Neural progenitor cell (in vitro differentiated cells): ENCODE data around the gene DIDO1. TPM values are rescaled to one million over a fixed set of nuclear protein-coding genes. Genes with fewer than 3 reads are reported as not detected.

Experiments
- DNase-seq: peaks from one replicate; pipeline ENCODE4 v3.0.0-alpha.2; 2016; ENCODE audit warnings: low spot score
- H2AFZ ChIP-seq: fragments of 200-600 bp; sonication (generic); replicated peaks from 2 replicates; pipeline ENCODE4 v1.6.1; 2016; ENCODE audit warnings: antibody characterized with exemption
- H3F3A ChIP-seq: fragments of 200-600 bp; sonication (generic); 2 replicates; pipeline ENCODE4 v1.6.1; 2016; ENCODE audit warnings: antibody characterized with exemption, low read depth
- H3K27ac ChIP-seq: fragments of 200-600 bp; sonication (generic); 2 replicates; pipeline ENCODE4 v1.5.1; 2016; ENCODE audit warnings: mild to moderate bottlenecking
- H3K27me3 ChIP-seq: fragments of 200-600 bp; sonication (generic); 2 replicates; pipeline ENCODE4 v1.6.1; 2016; ENCODE audit warnings: mild to moderate bottlenecking, moderate library complexity
- H3K36me3 ChIP-seq: fragments of 200-600 bp; sonication (generic); 2 replicates; pipeline ENCODE4 v1.5.1; 2016
- H3K4me1 ChIP-seq: fragments of 200-600 bp; sonication (generic); 2 replicates; pipeline ENCODE4 v1.6.1; 2016; ENCODE audit warnings: mixed run types
- H3K4me2 ChIP-seq: fragments of 200-600 bp; sonication (generic); 2 replicates; pipeline ENCODE4 v1.6.1; 2016
- H3K4me3 ChIP-seq: fragments of 200-600 bp; sonication (generic); 2 replicates; pipeline ENCODE4 v1.5.1; 2016
- H3K79me2 ChIP-seq: fragments of 200-600 bp; sonication (generic); 2 replicates; pipeline ENCODE4 v1.6.1; 2016; ENCODE audit warnings: low read depth
- H3K9ac ChIP-seq: fragments of 200-600 bp; sonication (generic); 2 replicates; pipeline ENCODE4 v1.6.1; 2016
- H3K9me3 ChIP-seq: fragments of 200-600 bp; sonication (generic); 2 replicates; pipeline ENCODE4 v1.5.1; 2016; ENCODE audit warnings: low read depth
- H4K20me1 ChIP-seq: fragments of 200-600 bp; sonication (generic); 2 replicates; pipeline ENCODE4 v1.6.1; 2016; ENCODE audit warnings: low read depth
- H3K27ac Mint-ChIP-seq: 3 replicates; pipeline ENCODE4 v1.8.0; 2021; ENCODE audit warnings: mixed read lengths
- H3K27me3 Mint-ChIP-seq: 2 replicates; pipeline ENCODE4 v1.8.0; 2022; ENCODE audit warnings: low read depth, mild to moderate bottlenecking, inconsistent platforms, moderate library complexity, mixed read lengths; ENCODE audit not compliant: insufficient read depth
- H3K36me3 Mint-ChIP-seq: 3 replicates; pipeline ENCODE4 v1.8.0; 2021; ENCODE audit warnings: mixed read lengths
- H3K4me1 Mint-ChIP-seq: 3 replicates; pipeline ENCODE4 v1.8.0; 2021; ENCODE audit warnings: mixed read lengths
- H3K4me3 Mint-ChIP-seq: 3 replicates; pipeline ENCODE4 v1.8.0; 2021; ENCODE audit warnings: mild to moderate bottlenecking, moderate library complexity, mixed read lengths
- H3K9me3 Mint-ChIP-seq: 3 replicates; pipeline ENCODE4 v1.8.0; 2020; ENCODE audit warnings: mixed read lengths
- CTCF ChIP-seq: fragments of 200-600 bp; sonication (generic); IDR thresholded peaks from 2 replicates; pipeline ENCODE4 v1.5.1; 2017; ENCODE audit warnings: antibody characterized with exemption, mild to moderate bottlenecking
- EZH2 ChIP-seq: fragments of 200-600 bp; sonication (generic); IDR thresholded peaks from 2 replicates; pipeline ENCODE4 v1.6.1; 2017; ENCODE audit warnings: antibody characterized with exemption, mild to moderate bottlenecking, moderate library complexity
- EZH2phosphoT487 ChIP-seq: fragments of 200-600 bp; sonication (generic); IDR thresholded peaks from 2 replicates; pipeline ENCODE4 v1.6.1; 2017; ENCODE audit warnings: antibody characterized with exemption
- total RNA-seq: library from RNA; depleted of rRNA; stranded (reverse); fragments of >200 nt; gene quantifications from 2 replicates; pipeline ENCODE4 v1.2.3, GENCODE V29; 2015; ENCODE audit warnings: low replicate concordance

DIDO1 gene
- total RNA-seq, 1 donor from 2014 or later, result 64.5 TPM

GRCh38 chr20:62873280-62873679 lies 53.0 kb downstream of the DIDO1 start:
- Histone ChIP-seq H4K20me1 (no peaks in the 10 kb centered on the region), H3K27ac (no peak overlapping the region), H3K79me2 (no peaks in the 10 kb centered on the region), H3K4me1 (peaks cover 6% of the 10 kb centered on the region), H3K9ac (no peak overlapping the region), H3K4me2 (no peak overlapping the region), H3K36me3 (no peaks in the 10 kb centered on the region), H3K4me3 (no peak overlapping the region), H3K9me3 (no peaks in the 10 kb centered on the region), H3K27me3 (no peaks in the 10 kb centered on the region), H3F3A (peaks cover 34% of the 10 kb centered on the region), H2AFZ (no peak overlapping the region)
- Mint-ChIP-seq H3K4me1 (peaks cover 22% of the 10 kb centered on the region), H3K9me3 (peaks cover 14% of the 10 kb centered on the region), H3K4me3 (no peak overlapping the region), H3K36me3 (no peaks in the 10 kb centered on the region), H3K27ac (no peak overlapping the region), H3K27me3 (peaks cover 13% of the 10 kb centered on the region)
- no peak for DNase-seq
- TF ChIP-seq EZH2phosphoT487, result no peak
- no peak for TF ChIP-seq EZH2
- TF ChIP-seq CTCF, result no peak

GRCh38 chr20:62872862-62873261 lies 53.4 kb downstream of the DIDO1 start:
- TF ChIP-seq CTCF (no peak), EZH2phosphoT487 (no peak)
- peaks cover 31% of the 10 kb centered on the region for H3F3A ChIP-seq
- Mint-ChIP-seq H3K9me3 (peaks cover 14% of the 10 kb centered on the region), H3K4me1 (peaks cover 22% of the 10 kb centered on the region), H3K36me3 (no peaks in the 10 kb centered on the region), H3K27me3 (peaks cover 13% of the 10 kb centered on the region), H3K27ac (no peak overlapping the region), H3K4me3 (no peak overlapping the region)
- H3K79me2 ChIP-seq, result no peaks in the 10 kb centered on the region
- no peaks in the 10 kb centered on the region for H4K20me1 ChIP-seq
- no peaks in the 10 kb centered on the region for H3K9me3 ChIP-seq
- H3K4me3 ChIP-seq, result no peak overlapping the region
- H3K4me1 ChIP-seq, result peaks cover 5% of the 10 kb centered on the region
- no peak overlapping the region for H2AFZ ChIP-seq
- no peak overlapping the region for H3K9ac ChIP-seq
- H3K4me2 ChIP-seq, result no peak overlapping the region
- DNase-seq, result no peak
- no peaks in the 10 kb centered on the region for H3K27me3 ChIP-seq
- H3K36me3 ChIP-seq, result no peaks in the 10 kb centered on the region
- no peak overlapping the region for H3K27ac ChIP-seq

GRCh38 chr20:62872184-62872847 lies 54.0 kb downstream of the DIDO1 start:
- Histone ChIP-seq H3K27ac (no peak overlapping the region), H3K27me3 (no peaks in the 10 kb centered on the region), H3F3A (peaks cover 31% of the 10 kb centered on the region), H3K4me2 (no peak overlapping the region), H3K36me3 (no peaks in the 10 kb centered on the region), H3K4me1 (peaks cover 5% of the 10 kb centered on the region), H3K9ac (no peak overlapping the region), H3K9me3 (no peaks in the 10 kb centered on the region), H2AFZ (no peak overlapping the region), H3K79me2 (no peaks in the 10 kb centered on the region), H3K4me3 (no peak overlapping the region), H4K20me1 (no peaks in the 10 kb centered on the region)
- Mint-ChIP-seq H3K36me3 (no peaks in the 10 kb centered on the region), H3K27ac (no peak overlapping the region), H3K4me1 (peaks cover 22% of the 10 kb centered on the region), H3K27me3 (peaks cover 13% of the 10 kb centered on the region), H3K4me3 (no peak overlapping the region), H3K9me3 (peaks cover 15% of the 10 kb centered on the region)
- TF ChIP-seq CTCF (no peak), EZH2 (no peak)
- DNase-seq, result no peak
